Measurements from ENCODE around the gene PDLIM7.

GRCh38 chr5:177500685-177501522 is 3.5 kb upstream of the PDLIM7 start:
- TF ChIP-seq CTCF (IDR thresholded peaks at IDR 0.05) = peak; percentile 93 to 98 (median 94)
- no peak for TF ChIP-seq POLR2A (IDR thresholded peaks at IDR 0.05)

All from vagina (tissue), 2 donors.